H1 (cell line): ENCODE results near the gene SNCAIP. TPM values are rescaled to one million over a fixed set of nuclear protein-coding genes. Genes with fewer than 3 reads are reported as not detected.

ENCODE experiments used
- BACH1 ChIP-seq: IDR thresholded peaks from 2 replicates; pipeline ENCODE4 v1.6.1; 2012; ENCODE audit warnings: low read length, improper control_type of control experiment
- CHD2 ChIP-seq: IDR thresholded peaks from 2 replicates; pipeline ENCODE4 v1.6.1; 2012; ENCODE audit warnings: low read length, improper control_type of control experiment
- ZNF274 ChIP-seq: IDR thresholded peaks from 2 replicates; pipeline ENCODE4 v1.7.0; 2012; ENCODE audit warnings: low read length, borderline replicate concordance; ENCODE audit errors: extremely low read depth
- polyA plus RNA-seq, 7 experiments: library from polyadenylated mRNA; depleted of rRNA in 3 of 7; stranded (reverse) in 5 of 7; unstranded in 2 of 7; fragments of >200 nt in 5 of 7; fragments of 200-250 nt in 2 of 7; gene quantifications; 1 replicate in 5 of 7; 2 replicates in 1 of 7; 4 replicates in 1 of 7; pipeline versions ENCODE4 v1.2.1 to v1.2.3, GENCODE V29; 2011 to 2013; ENCODE audit warnings: missing spikeins in 2 of 7, mixed read lengths in 2 of 7
- total RNA-seq: library from RNA; stranded (reverse); fragmentation: NEBNext Ultra II Directional; extraction: Animal tissue kit (Norgen Biotek cat#: 25700); gene quantifications from 2 replicates; pipeline ENCODE4 v1.2.1, GENCODE V29; 2021

SNCAIP gene
- total and polyA plus RNA-seq, 2 of the 8 experiments (the other 6 are each of a cell fraction or from before 2014, with no cell fraction given) = 3.9 to 9.0 TPM

- TF ChIP-seq CHD2 = no peak
- no peak for TF ChIP-seq BACH1
- no peak for TF ChIP-seq ZNF274
Measured at GRCh38 chr5:122316656-122317055, 4.6 kb downstream of the SNCAIP start (continued).
